ENCODE data around the gene ELN.
A peak's percentile ranks its signal among the peaks of the same experiment; 100 is the strongest.

The ELN gene

GRCh38 chr7:74026406-74026902 lies 1.5 kb upstream of the ELN start:
- DNase-seq (ENCODE audit: low spot score in 2 of 2) (no peak), ATAC-seq (no peak)
- Mint-ChIP-seq H3K4me1 (peaks cover 27% of the 10 kb centered on the region), H3K4me3 (no peak overlapping the region), H3K9me3 (no peaks in the 10 kb centered on the region), H3K27ac (no peak overlapping the region), H3K36me3 (no peaks in the 10 kb centered on the region)

- Mint-ChIP-seq H3K36me3 (no peaks in the 10 kb centered on the region), H3K4me3 (no peak overlapping the region), H3K27ac (no peak overlapping the region)
Measured at GRCh38 chr7:74026903-74027682, 880 bp upstream of the ELN start.

DNA sequence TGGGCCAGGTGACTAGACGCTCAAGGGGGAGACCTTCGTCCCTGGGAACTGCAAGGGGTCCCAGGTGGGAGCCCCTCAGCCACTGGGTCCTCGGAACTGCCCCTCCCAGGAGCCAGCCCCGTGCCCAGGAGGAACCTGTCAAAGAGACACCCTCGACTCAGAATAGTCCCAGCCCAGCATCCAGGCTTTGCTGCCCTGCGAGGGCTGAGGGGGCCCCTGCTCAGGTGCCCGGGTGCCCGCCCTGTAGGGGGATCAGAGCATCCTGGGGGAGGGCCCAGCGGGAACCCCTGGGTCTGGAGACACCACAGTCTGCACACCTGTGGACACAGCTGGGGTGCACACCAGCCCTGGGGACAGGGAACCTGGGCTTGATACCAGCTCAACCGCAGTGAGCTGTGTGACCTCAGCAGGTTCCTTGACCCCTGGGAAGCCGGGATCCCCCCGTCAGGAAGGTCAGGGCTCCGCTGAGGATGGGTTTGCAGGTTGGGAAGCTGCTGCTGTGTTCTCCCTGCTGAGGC lies 407 bp downstream of the ELN start:
- Mint-ChIP-seq H3K4me1 (peaks cover 33% of the 10 kb centered on the region), H3K36me3 (no peaks in the 10 kb centered on the region), H3K4me3 (no peak overlapping the region), H3K9me3 (no peaks in the 10 kb centered on the region), H3K27ac (no peak overlapping the region)
- ATAC-seq: peak; percentile 3
- no peak for DNase-seq (ENCODE audit: low spot score in 2 of 2)

More at GRCh38 chr7:74026903-74027682, 880 bp upstream of the ELN start:
- ATAC-seq: peak; percentile 61
- Mint-ChIP-seq H3K4me1 (peaks cover 30% of the 10 kb centered on the region), H3K9me3 (no peaks in the 10 kb centered on the region)
- peak; percentile 60 to 81 for DNase-seq (ENCODE audit: low spot score in 2 of 2)

DNA sequence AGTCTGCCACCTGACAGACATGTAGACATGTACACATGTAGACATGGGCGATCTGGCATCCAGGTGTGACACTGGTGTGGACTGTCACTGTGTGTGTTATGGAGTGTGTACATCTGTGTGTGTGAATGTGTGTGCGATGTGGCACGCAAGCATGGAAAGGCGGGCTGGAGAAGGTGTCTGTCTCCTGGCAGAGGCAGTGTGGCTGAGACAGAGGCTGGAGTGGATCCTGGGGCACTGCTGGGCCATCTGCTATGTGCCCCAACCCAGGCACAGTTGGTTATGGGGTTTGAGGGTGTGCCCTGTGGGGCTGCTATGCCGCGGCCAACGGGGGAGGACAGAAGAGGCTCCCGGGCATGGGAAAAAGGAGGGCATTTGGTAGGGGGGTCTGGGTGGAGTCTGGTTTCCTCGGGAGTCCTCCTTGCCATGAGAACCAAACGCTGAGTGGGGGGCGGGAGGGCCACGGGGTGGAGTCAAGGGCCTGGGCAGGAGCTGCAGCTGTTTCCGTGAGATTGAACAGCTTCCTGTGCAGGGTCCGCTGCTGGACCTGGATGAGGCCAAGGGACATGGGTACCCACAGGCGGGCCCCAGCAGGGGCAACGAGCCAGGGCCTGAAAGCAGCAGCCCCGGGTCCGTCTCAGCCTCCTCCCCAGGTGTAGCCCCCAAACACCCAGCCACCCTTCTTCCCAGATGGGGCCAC lies 1.3 kb downstream of the ELN start:
- no peaks in the 10 kb centered on the region for H3K36me3 Mint-ChIP-seq
- DNase-seq (ENCODE audit: low spot score in 2 of 2) (no peak), ATAC-seq (no peak)
- H3K4me3 Mint-ChIP-seq: no peak overlapping the region
- no peaks in the 10 kb centered on the region for H3K9me3 Mint-ChIP-seq
- H3K27ac Mint-ChIP-seq: no peak overlapping the region
- H3K4me1 Mint-ChIP-seq: peaks cover 33% of the 10 kb centered on the region

DNA sequence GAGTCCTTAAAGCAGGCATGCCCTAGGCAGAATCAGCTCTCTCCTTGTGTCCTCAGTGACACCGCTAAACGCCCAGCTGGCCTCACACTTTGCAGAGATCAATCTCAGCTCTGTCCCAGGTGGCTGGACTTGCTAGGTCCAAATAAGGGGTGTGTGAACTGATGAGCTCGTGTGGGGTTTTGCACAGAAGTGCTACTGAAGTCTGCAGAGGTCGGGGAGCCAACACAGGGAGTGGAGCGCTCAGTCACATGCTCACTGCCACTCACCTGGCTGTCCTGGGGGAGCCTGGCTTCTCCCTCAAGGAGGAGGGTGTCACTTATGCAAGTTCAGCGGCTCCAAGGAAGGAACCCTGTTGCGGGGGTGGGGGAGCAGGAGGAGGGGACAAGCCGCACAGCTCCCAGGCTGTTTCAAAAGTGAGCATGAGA lies 2.0 kb downstream of the ELN start:
- H3K36me3 Mint-ChIP-seq: no peaks in the 10 kb centered on the region
- H3K27ac Mint-ChIP-seq: no peak overlapping the region
- H3K4me3 Mint-ChIP-seq: no peak overlapping the region
- no peaks in the 10 kb centered on the region for H3K9me3 Mint-ChIP-seq
- peaks cover 33% of the 10 kb centered on the region for H3K4me1 Mint-ChIP-seq
- ATAC-seq (no peak), DNase-seq (ENCODE audit: low spot score in 2 of 2) (no peak)

- Mint-ChIP-seq H3K36me3 (no peaks in the 10 kb centered on the region), H3K27ac (no peak overlapping the region), H3K4me1 (peaks cover 26% of the 10 kb centered on the region), H3K4me3 (no peak overlapping the region), H3K9me3 (no peaks in the 10 kb centered on the region)
- DNase-seq (ENCODE audit: low spot score in 2 of 2) (no peak), ATAC-seq (no peak)
Measured at GRCh38 chr7:74030861-74031260, 2.9 kb downstream of the ELN start.

DNA sequence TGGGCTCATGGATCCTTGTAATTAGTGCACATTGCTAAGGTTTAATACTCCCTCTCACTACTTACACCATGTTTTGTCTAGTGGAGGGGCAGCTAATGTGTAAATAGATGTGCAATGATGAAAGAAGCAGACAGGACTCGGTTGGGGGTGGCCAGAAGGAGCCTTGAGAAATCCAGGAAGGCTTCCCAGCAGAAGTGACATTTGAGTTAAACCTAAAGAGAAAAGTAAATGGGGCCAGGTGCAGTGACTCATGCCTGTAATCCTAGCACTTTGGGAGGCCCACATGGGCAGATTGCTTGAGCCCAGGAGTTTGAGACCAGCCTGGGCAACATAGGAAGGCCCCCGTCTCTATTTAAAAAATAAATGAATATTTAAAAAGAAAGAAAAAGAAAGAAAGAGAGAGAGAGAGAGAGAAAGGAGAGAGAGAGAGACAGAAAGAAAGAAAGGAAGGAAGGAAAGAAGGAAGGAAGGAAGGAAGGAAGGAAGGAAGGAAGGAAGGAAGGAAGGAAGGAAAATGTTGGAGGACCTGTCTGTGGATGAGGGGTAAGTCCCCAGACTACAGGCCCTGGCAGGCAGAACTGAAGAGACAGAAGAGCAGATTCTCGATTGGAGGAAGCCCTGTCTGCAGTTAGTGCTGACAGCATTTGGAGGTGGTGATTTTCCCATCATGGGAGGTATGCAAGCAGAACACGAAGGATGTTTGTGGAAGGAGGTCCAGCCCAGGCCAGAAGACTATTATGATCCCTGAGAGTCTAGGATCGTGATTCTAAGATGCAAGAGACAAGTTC lies 3.6 kb downstream of the ELN start:
- Mint-ChIP-seq H3K4me1 (peaks cover 19% of the 10 kb centered on the region), H3K27ac (peak overlapping the region; percentile 50), H3K4me3 (no peak overlapping the region), H3K36me3 (no peaks in the 10 kb centered on the region), H3K9me3 (no peaks in the 10 kb centered on the region)
- ATAC-seq (no peak), DNase-seq (ENCODE audit: low spot score in 2 of 2) (no peak)

DNA sequence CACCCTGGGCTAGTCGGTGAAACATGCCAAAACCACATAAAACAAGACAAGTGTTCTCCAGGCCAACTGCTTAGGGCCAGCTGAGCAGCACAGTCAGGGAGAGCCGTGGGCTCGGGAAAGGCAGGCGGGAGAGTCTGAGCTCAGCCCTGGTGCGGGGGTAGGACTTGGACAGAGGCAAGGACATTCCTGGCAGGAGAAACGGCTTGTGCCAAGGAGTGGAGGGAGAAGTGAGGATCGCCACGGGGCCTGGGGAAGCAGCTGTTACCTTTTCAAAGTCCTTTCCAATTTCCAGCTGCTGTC lies 4.2 kb downstream of the ELN start:
- H3K4me1 Mint-ChIP-seq: peaks cover 15% of the 10 kb centered on the region
- H3K36me3 Mint-ChIP-seq: no peaks in the 10 kb centered on the region
- ATAC-seq: no peak
- no peak for DNase-seq (ENCODE audit: low spot score in 2 of 2)
- no peaks in the 10 kb centered on the region for H3K9me3 Mint-ChIP-seq
- no peak overlapping the region for H3K4me3 Mint-ChIP-seq
- peak overlapping the region; percentile 50 for H3K27ac Mint-ChIP-seq

GRCh38 chr7:74032624-74033371 lies 4.8 kb downstream of the ELN start:
- Mint-ChIP-seq H3K4me1 (peaks cover 15% of the 10 kb centered on the region), H3K27ac (no peak overlapping the region), H3K36me3 (no peaks in the 10 kb centered on the region), H3K9me3 (no peaks in the 10 kb centered on the region), H3K4me3 (no peak overlapping the region)
- ATAC-seq: no peak
- no peak for DNase-seq (ENCODE audit: low spot score in 2 of 2)

GRCh38 chr7:74033372-74034311 lies 5.7 kb downstream of the ELN start:
- ATAC-seq: no peak
- Mint-ChIP-seq H3K27ac (no peak overlapping the region), H3K4me3 (no peak overlapping the region)

GRCh38 chr7:74037609-74038008 lies 9.6 kb downstream of the ELN start:
- no peak overlapping the region for H3K27ac Mint-ChIP-seq
- no peaks in the 10 kb centered on the region for H3K36me3 Mint-ChIP-seq
- H3K4me1 Mint-ChIP-seq: no peaks in the 10 kb centered on the region
- DNase-seq (ENCODE audit: low spot score in 2 of 2) (no peak), ATAC-seq (no peak)
- H3K9me3 Mint-ChIP-seq: no peaks in the 10 kb centered on the region
- H3K4me3 Mint-ChIP-seq: no peak overlapping the region

More at GRCh38 chr7:74033372-74034311, 5.7 kb downstream of the ELN start:
- no peaks in the 10 kb centered on the region for H3K36me3 Mint-ChIP-seq
- no peaks in the 10 kb centered on the region for H3K9me3 Mint-ChIP-seq
- peaks cover 13% of the 10 kb centered on the region for H3K4me1 Mint-ChIP-seq
- DNase-seq (ENCODE audit: low spot score in 2 of 2): no peak

GRCh38 chr7:74038194-74038961 lies 10.4 kb downstream of the ELN start:
- H3K4me3 Mint-ChIP-seq: no peak overlapping the region
- no peak overlapping the region for H3K27ac Mint-ChIP-seq
- H3K36me3 Mint-ChIP-seq: no peaks in the 10 kb centered on the region

GRCh38 chr7:74039337-74039736 lies 11.4 kb downstream of the ELN start:
- H3K4me3 Mint-ChIP-seq: no peak overlapping the region
- DNase-seq (ENCODE audit: low spot score in 2 of 2) (no peak), ATAC-seq (no peak)
- H3K27ac Mint-ChIP-seq: no peak overlapping the region
- H3K4me1 Mint-ChIP-seq: no peaks in the 10 kb centered on the region
- H3K9me3 Mint-ChIP-seq: no peaks in the 10 kb centered on the region
- no peaks in the 10 kb centered on the region for H3K36me3 Mint-ChIP-seq

More at GRCh38 chr7:74038194-74038961, 10.4 kb downstream of the ELN start:
- ATAC-seq: no peak
- Mint-ChIP-seq H3K4me1 (no peaks in the 10 kb centered on the region), H3K9me3 (no peaks in the 10 kb centered on the region)
- no peak for DNase-seq (ENCODE audit: low spot score in 2 of 2)

Data from stimulated activated effector memory CD8-positive, alpha-beta T cell treated with anti-CD3 and anti-CD28 coated beads, Interleukin-12 subunit alpha, Interleukin-12 subunit beta, amount 100 ng/mL, for 72 hours (primary cell).